K562 (cell line): ENCODE results near the gene CACNA1A. TPM values are rescaled to one million over a fixed set of nuclear protein-coding genes. Genes with fewer than 3 reads are reported as not detected.

Experiments used
- ATAC-seq: fragments of 200-7000 bp; cut with Tn5 transposase; 3 replicates; pipeline ENCODE4 v1.9.1; 2020; ENCODE audit warnings: moderate library complexity
- BruUV-seq: library from RNA; stranded (reverse); fragments of 400-500 nt; replicated peaks from 2 replicates; lab custom pipeline; 2021; lab: Mats Ljungman, UMichigan
- CTCF ChIA-PET: fragments of 300-600 bp; formaldehyde crosslinking; extraction: SDS; loops from one replicate; lab custom pipeline; 2021; ENCODE audit warnings: low intra/inter-chr PET ratio; lab: Yijun Ruan, JAX
- POLR2A ChIA-PET: fragments of 300-600, 350-650 bp; sonication (Branson Sonifier 250); formaldehyde crosslinking; extraction: SDS; loops from one replicate; lab custom pipeline; 2021; ENCODE audit warnings: antibody characterized with exemption, inconsistent platforms; lab: Yijun Ruan, JAX
- DNase-seq, 4 experiments: peaks; one replicate each; pipeline versions ENCODE4 v3.0.0 to v3.0.0-alpha.2; 2011 to 2018; ENCODE audit warnings: low spot score in 3 of 4, mixed read lengths in 3 of 4; ENCODE audit errors: extremely low read depth in 1 of 4
- FAIRE-seq: peaks from 2 replicates; lab custom pipeline; 2011; peaks lifted over from hg19 to GRCh38; lab: Jason Lieb, UNC
- H2AFZ ChIP-seq: 2 replicates; pipeline ENCODE4 v1.6.0; 2011; ENCODE audit warnings: low read depth, low read length, control low read depth, inconsistent platforms
- H3K27ac ChIP-seq: fragments of 200-600 bp; 3 replicates; pipeline ENCODE4 v1.8.0; 2011; ENCODE audit warnings: low read depth, mild to moderate bottlenecking, control low read depth, inconsistent platforms, low read length, moderate library complexity, mixed read lengths; ENCODE audit errors: extremely low read depth
- H3K27me3 ChIP-seq, 2 experiments: fragments of 300-600 bp in 1 of 2; 2 replicates in 1 of 2; 3 replicates in 1 of 2; pipeline versions ENCODE4 v1.6.0 to v1.8.0; 2011; ENCODE audit warnings: inconsistent platforms in 2 of 2, low read length in 2 of 2, mild to moderate bottlenecking in 1 of 2, mixed read lengths in 1 of 2, moderate library complexity in 1 of 2; ENCODE audit not compliant: control insufficient read depth in 2 of 2, insufficient read depth in 2 of 2
- H3K36me3 ChIP-seq: fragments of 300-600 bp; 3 replicates; pipeline ENCODE4 v1.8.0; 2011; ENCODE audit warnings: mild to moderate bottlenecking, low read length, inconsistent platforms; ENCODE audit not compliant: control insufficient read depth, insufficient read depth
- H3K4me1 ChIP-seq, 2 experiments: fragments of 200-600 bp in 1 of 2; replicated peaks in 1 of 2; 2 replicates in 1 of 2; 3 replicates in 1 of 2; pipeline versions ENCODE4 v1.5.1 to v1.8.0; 2011; ENCODE audit warnings: inconsistent platforms in 2 of 2, low read length in 2 of 2, mild to moderate bottlenecking in 1 of 2, mixed read lengths in 1 of 2, moderate library complexity in 1 of 2; ENCODE audit not compliant: control insufficient read depth in 2 of 2, insufficient read depth in 2 of 2
- H3K4me2 ChIP-seq: 2 replicates; pipeline ENCODE4 v1.6.1; 2011; ENCODE audit warnings: low read length, control low read depth, inconsistent platforms, mixed read lengths; ENCODE audit not compliant: insufficient read depth
- H3K4me3 ChIP-seq: fragments of 200-600 bp; sonication (generic), shearing (Covaris generic); 2 replicates; pipeline ENCODE4 v1.5.1; 2016; ENCODE audit warnings: control low read depth, inconsistent platforms
- H3K79me2 ChIP-seq: fragments of 200-600 bp; 3 replicates; pipeline ENCODE4 v1.8.0; 2011; ENCODE audit warnings: low read length, inconsistent platforms; ENCODE audit not compliant: control insufficient read depth, insufficient read depth
- H3K9ac ChIP-seq, 2 experiments: 2 replicates each; pipeline versions ENCODE4 v1.6.0 to v1.6.1; 2011; ENCODE audit warnings: low read depth in 2 of 2, low read length in 2 of 2, control low read depth in 1 of 2, inconsistent platforms in 1 of 2, mild to moderate bottlenecking in 1 of 2, mixed read lengths in 1 of 2; ENCODE audit not compliant: insufficient read depth in 1 of 2
- H3K9me1 ChIP-seq: one replicate; pipeline ENCODE4 v1.6.0; 2011; ENCODE audit warnings: inconsistent platforms, mild to moderate bottlenecking, low read length, moderate library complexity; ENCODE audit not compliant: control insufficient read depth, insufficient read depth
- H3K9me3 ChIP-seq: replicated peaks from 2 replicates; pipeline ENCODE4 v1.5.1; 2011; ENCODE audit warnings: low read depth, low read length, inconsistent platforms; ENCODE audit not compliant: control insufficient read depth, insufficient read depth
- H4K20me1 ChIP-seq: replicated peaks from 2 replicates; pipeline ENCODE4 v1.6.1; 2011; ENCODE audit warnings: low read length, inconsistent platforms, mixed read lengths; ENCODE audit not compliant: control insufficient read depth, insufficient read depth
- CREB5 ChIP-seq: fragments of 250-450 bp; sonication (Bioruptor Pico); IDR thresholded peaks from 2 replicates; pipeline ENCODE4 v1.5.0; 2020; ENCODE audit warnings: mild to moderate bottlenecking
- MYBL2 ChIP-seq, 2 experiments: fragments of 450-650 bp in 1 of 2; sonication (generic) in 1 of 2; formaldehyde crosslinking in 1 of 2; IDR thresholded peaks; 2 replicates each; pipeline versions ENCODE4 v1.6.1 to v1.8.1; 2017 to 2022; ENCODE audit warnings: borderline replicate concordance in 1 of 2, inconsistent platforms in 1 of 2, low read depth in 1 of 2, mild to moderate bottlenecking in 1 of 2, missing genetic modification reagents in 1 of 2, moderate library complexity in 1 of 2
- RAD51 ChIP-seq: fragments of 450-650 bp; IDR thresholded peaks from 2 replicates; pipeline ENCODE4 v1.7.1; 2016; ENCODE audit warnings: low read depth, mild to moderate bottlenecking, borderline replicate concordance
- RBM25 ChIP-seq: fragments of 200-400 bp; formaldehyde crosslinking; IDR thresholded peaks from 2 replicates; pipeline ENCODE4 v1.6.1; 2018; ENCODE audit warnings: low read length, low read depth, moderate library complexity; ENCODE audit not compliant: severe bottlenecking
- ZNF639 ChIP-seq, 2 experiments: fragments of 200-800 bp in 1 of 2; sonication (Bioruptor generic) in 1 of 2; sonication (generic) in 1 of 2; formaldehyde crosslinking in 1 of 2; IDR thresholded peaks in 1 of 2; conservative IDR thresholded peaks in 1 of 2; 2 replicates each; pipeline versions ENCODE4 v1.5.0 to v1.6.1; 2016 to 2020; ENCODE audit warnings: missing compliant biosample characterization in 1 of 2, missing genetic modification characterization in 1 of 2, missing genetic modification reagents in 1 of 2
- WGBS: fragments of 100-300 bp; shearing (Covaris generic); methylation state at CpG from one replicate; pipeline ENCODE4 v1.1.6; 2016; ENCODE audit warnings: low coverage, mixed read lengths; ENCODE audit not compliant: insufficient coverage; ENCODE audit errors: missing lambda C conversion rate; 5-methylcytosine and 5-hydroxymethylcytosine counted together
- in situ Hi-C: fragments of 300-500 bp; cut with MboI; formaldehyde crosslinking; loops from 4 replicates; pipeline ENCODE4 v1.15.0; 2018; ENCODE audit warnings: inconsistent platforms, mixed read lengths
- intact Hi-C: fragments of 100-400 bp; cut with micrococcal nuclease; formaldehyde crosslinking; loops from 2 replicates; pipeline ENCODE4 v1.14.2; 2022
- polyA plus RNA-seq, 8 experiments: library from polyadenylated mRNA; depleted of rRNA in 4 of 8; stranded (reverse) in 5 of 8; unstranded in 3 of 8; fragments of >200 nt; fragmentation: Nextera tagmentation in 2 of 8; fragmentation: Illumina TruSeq in 1 of 8; extraction: Ambion mirVana in 2 of 8; extraction: Trizol in 1 of 8; gene quantifications; 2 replicates each; pipeline versions ENCODE4 v1.2.1 to v1.2.3, GENCODE V29; 2011 to 2014; ENCODE audit warnings: inconsistent platforms in 1 of 8, missing spikeins in 1 of 8
- total RNA-seq, 7 experiments: library from RNA; depleted of rRNA in 6 of 7; stranded (reverse); fragments of >200 nt in 6 of 7; fragmentation: Illumina TruSeq in 2 of 7; extraction: Trizol in 2 of 7; gene quantifications; 2 replicates each; pipeline versions ENCODE4 v1.2.1 to v1.2.3, GENCODE V29; 2011 to 2021; ENCODE audit warnings: low replicate concordance in 1 of 7
- TF ChIP-seq, protein P1 (sequence below): fragments of 450-650 bp; formaldehyde crosslinking; IDR thresholded peaks from 2 replicates; pipeline ENCODE4 v1.4.0; 2020; ENCODE audit warnings: mild to moderate bottlenecking, mixed read lengths

Gene CACNA1A
- total and polyA plus RNA-seq, 9 of the 15 experiments (the other 6 are each of a cell fraction or from before 2014, with no cell fraction given): 0.03 to 0.20 (median 0.09) TPM; not detected in 1

GRCh38 chr19:13238891-13239534 lies 267.3 kb downstream of the CACNA1A start:
- Histone ChIP-seq H3K79me2 (no peaks in the 10 kb centered on the region), H3K9ac (no peak overlapping the region), H3K27me3 (peaks cover 0 to 45% of the 10 kb centered on the region in 2 experiments; a peak in 3 of 5 replicates), H3K4me1 (peaks cover 9 to 22% of the 10 kb centered on the region in 2 experiments; a peak in 4 of 5 replicates), H3K27ac (no peak overlapping the region), H3K4me3 (no peak overlapping the region), H3K9me3 (no peaks in the 10 kb centered on the region), H2AFZ (no peak overlapping the region), H3K36me3 (no peaks in the 10 kb centered on the region), H4K20me1 (no peaks in the 10 kb centered on the region), H3K9me1 (no peaks in the 10 kb centered on the region), H3K4me2 (no peak overlapping the region)
- POLR2A ChIA-PET: no interaction called here
- ATAC-seq (no peak), DNase-seq (no peak), FAIRE-seq (no peak)
- CTCF ChIA-PET: no interaction called here
- intact Hi-C loops (loop anchor here (10.0 kb wide), 1 partner anchor 134 kb away; the partner anchor contains the start of gene LYL1), in situ Hi-C loops (no loop called here)
- BruUV-seq: no TSS peak
- TF ChIP-seq, protein P1, sequence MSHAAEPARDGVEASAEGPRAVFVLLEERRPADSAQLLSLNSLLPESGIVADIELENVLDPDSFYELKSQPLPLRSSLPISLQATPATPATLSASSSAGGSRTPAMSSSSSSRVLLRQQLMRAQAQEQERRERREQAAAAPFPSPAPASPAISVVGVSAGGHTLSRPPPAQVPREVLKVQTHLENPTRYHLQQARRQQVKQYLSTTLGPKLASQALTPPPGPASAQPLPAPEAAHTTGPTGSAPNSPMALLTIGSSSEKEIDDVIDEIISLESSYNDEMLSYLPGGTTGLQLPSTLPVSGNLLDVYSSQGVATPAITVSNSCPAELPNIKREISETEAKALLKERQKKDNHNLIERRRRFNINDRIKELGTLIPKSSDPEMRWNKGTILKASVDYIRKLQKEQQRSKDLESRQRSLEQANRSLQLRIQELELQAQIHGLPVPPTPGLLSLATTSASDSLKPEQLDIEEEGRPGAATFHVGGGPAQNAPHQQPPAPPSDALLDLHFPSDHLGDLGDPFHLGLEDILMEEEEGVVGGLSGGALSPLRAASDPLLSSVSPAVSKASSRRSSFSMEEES (CRISPR knock-in tag): peak; percentile 65
- TF ChIP-seq CREB5 (CRISPR knock-in tag) (no peak), RAD51 (0 out of 2 replicates have a peak, but pooled peaks have one; percentile 11), MYBL2 (IDR thresholded peaks at IDR 0.05; ENCODE audit: low read depth) (no peak), MYBL2 (CRISPR knock-in tag; IDR thresholded peaks at IDR 0.05; ENCODE audit: borderline replicate concordance) (no peak), RBM25 (peak; percentile 39), ZNF639 (CRISPR knock-in tag; conservative IDR thresholded peaks at IDR 0.05 in 1 of 2, IDR thresholded peaks at IDR 0.05 in 1 of 2) (no peak)
- WGBS: 5% methylated on average over 11 of the region's 13 CpGs
